RPMI7951 (cell line): ENCODE data around the gene FAAP20. TPM values are rescaled to one million over a fixed set of nuclear protein-coding genes. Genes with fewer than 3 reads are reported as not detected.

Experiments
- DNase-seq: peaks from one replicate; pipeline ENCODE4 v3.0.0-alpha.2; 2012; ENCODE audit warnings: low read depth
- total RNA-seq: library from RNA; depleted of rRNA; stranded (reverse); fragments of >200 nt; shearing (Covaris generic); gene quantifications from 2 replicates; pipeline ENCODE4 v1.2.3, GENCODE V29; 2014; rRNA removed

The FAAP20 gene, protein sequence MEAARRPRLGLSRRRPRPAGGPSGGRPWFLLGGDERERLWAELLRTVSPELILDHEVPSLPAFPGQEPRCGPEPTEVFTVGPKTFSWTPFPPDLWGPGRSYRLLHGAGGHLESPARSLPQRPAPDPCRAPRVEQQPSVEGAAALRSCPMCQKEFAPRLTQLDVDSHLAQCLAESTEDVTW
- total RNA-seq: 30.3 and 38.3 TPM in 2 replicates

DNA sequence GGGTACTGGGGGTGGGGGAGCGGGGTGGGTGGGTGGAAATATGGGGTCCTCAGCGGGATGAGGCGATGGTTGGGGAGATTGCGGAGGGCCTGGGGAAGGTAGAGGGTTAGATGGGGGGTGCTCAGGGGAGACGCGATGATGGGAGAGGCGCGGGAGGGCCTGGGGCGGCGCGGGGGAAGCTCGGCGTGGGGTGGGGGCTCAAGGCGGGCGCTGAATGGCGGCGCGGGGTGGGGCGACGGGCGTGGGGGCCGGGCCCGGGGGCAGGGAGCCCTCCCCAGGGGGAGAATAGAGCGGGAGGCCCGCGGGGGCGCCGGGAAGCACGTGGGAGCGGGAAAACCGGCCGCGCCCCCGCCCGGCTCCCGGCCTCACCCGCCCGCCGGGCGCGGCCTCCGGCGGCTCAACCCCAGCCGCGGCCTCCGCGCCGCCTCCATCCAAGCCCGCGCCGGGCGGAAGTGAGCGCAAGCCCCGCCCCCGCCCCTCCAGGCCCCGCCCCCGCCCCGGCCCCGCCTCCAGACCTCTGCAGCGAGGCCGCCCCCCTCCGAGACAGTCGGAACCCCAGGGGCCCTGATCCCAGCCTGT lies at the start of gene FAAP20:
FAAP20 (minus strand) TSS at position 454 of the 579 bp plus-strand sequence; CDS start at position 431, 23 bp downstream.
- peak; percentile 64 for DNase-seq

GRCh38 chr1:2242814-2243725 lies 48.5 kb upstream of the FAAP20 start:
- no peak for DNase-seq

DNA sequence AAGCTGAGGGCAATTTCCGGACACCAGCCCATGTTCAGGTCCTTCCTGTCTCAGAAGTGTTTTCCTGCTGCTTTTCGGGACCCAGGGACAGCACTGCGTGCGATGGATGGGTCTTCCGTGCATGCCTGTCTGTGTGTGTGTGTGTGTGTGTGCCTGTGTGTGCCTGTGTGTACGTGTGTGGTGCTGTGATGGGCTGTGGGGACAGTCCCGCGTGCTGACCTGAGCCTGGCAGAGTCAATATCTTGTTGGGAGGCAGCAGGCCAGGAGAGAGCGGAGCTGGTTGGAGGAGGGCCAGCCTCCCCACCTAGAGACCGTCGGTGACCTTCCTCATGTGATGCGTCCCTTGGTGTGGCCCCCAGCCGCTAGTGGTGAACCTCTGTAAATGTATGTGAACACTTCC lies 47.2 kb upstream of the FAAP20 start:
- DNase-seq: no peak

GRCh38 chr1:2240270-2241156 lies 45.9 kb upstream of the FAAP20 start:
- no peak for DNase-seq

- DNase-seq: no peak
These were observed 44.9 kb upstream of the FAAP20 start for GRCh38 chr1:2239384-2239985.

- no peak for DNase-seq
These were observed 44.4 kb upstream of the FAAP20 start for GRCh38 chr1:2239013-2239370.

GRCh38 chr1:2238361-2239012 lies 43.9 kb upstream of the FAAP20 start:
- DNase-seq: no peak

DNA sequence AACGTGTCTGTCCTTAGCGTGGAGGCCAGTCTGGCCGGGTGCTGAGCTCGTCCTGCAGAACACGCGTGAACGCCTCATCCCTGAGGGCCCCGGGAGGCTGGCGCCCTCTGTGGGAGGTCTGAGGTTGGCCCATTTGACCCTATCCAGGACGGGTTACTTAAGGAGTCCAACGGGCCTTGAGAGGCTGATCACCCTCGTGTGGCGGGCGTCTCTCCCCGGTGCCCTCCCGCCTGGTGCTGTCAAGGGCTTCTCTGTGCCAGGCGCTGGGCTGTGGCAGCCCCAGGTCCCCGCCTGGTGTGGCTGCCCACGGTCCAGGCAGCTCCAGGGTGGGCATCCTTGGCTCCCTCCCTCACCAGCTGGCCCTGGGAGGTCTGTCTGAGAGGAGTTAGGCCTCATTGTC lies 43.2 kb upstream of the FAAP20 start:
- DNase-seq: no peak

GRCh38 chr1:2236695-2237677 lies 42.4 kb upstream of the FAAP20 start:
- DNase-seq: no peak

DNA sequence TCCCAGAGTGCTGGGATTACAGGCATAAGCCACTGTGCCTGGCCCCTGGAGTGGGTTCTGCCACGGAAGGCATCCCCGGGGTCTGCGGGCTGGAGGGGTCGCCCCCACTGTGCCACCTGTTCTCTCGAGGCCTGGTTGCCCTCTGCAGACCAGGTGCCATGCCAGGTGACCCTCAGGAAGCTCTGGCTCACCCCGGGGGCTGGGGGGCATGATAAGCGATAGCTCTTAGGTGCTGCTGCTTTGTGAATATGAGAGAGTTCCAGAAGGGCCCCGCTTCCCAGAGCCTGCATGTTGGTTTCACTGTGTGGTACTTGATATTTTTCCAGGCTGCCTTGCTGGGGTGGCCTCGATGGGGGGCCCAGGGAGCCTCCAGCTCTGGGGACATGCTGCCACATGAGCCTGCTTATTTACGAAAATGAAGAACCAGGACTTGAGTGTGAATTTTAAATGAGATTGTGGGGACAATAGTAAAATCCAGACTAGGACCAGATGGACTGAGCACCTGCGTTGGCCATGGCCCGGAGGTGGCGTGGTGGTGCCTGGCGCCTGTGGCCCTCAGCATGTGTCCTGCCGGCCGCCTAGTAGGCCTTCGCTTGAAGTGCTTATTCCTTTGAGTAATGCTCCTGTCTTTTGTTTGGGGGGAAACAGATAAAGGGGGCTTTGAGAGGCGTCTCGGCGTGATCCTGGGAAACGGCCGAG lies 40.9 kb upstream of the FAAP20 start:
- DNase-seq: no peak

DNA sequence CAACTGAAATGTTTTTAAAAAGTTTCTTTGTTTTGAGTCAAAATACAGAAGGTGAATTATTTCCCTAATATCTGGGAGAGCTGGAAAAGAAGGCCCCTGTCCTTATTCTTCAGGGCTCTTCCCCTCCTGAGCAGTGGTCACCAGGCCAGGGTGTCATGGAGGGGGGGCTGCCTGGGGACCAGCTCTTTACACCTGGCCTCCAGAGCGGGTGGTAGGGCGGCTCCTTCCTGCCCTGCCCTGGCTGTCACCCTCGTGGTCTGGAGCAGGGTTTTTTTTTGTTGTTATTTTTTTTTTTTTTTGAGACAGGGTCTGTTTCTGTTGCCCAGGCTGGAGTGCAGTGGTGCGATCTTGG lies 40.2 kb upstream of the FAAP20 start:
- no peak for DNase-seq

- DNase-seq: peak; percentile 90
These were observed 39.6 kb upstream of the FAAP20 start for GRCh38 chr1:2233997-2234761.

GRCh38 chr1:2233468-2233867 lies 38.9 kb upstream of the FAAP20 start:
- DNase-seq: no peak

DNA sequence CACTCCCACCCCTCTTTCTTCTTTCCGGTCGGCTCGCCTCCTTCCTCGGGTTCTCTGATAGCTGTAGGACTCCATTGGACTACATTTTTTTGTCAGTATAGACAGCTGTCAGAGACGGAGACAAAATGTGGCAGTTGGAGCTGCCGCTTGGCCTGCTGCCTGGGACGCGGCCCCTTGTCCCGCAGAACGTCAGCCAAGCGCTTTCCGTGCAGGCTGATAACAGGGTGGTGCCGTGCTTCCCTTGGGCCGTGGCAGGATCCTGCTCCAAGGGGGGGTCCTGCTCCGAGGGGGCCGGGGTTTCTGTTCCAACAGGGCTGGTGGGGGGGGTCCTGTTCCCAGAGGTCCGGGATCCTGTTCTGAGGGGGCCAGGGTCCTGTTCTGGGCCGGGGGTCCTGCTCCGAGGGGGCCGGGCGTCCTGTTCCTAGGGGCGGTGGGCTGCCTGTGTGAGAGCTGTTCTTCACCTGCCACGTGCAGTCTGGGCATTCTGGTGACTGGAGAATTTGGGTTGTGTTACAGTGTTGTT lies 38.4 kb upstream of the FAAP20 start:
- no peak for DNase-seq

GRCh38 chr1:2232255-2232915 lies 37.8 kb upstream of the FAAP20 start:
- DNase-seq: no peak

DNA sequence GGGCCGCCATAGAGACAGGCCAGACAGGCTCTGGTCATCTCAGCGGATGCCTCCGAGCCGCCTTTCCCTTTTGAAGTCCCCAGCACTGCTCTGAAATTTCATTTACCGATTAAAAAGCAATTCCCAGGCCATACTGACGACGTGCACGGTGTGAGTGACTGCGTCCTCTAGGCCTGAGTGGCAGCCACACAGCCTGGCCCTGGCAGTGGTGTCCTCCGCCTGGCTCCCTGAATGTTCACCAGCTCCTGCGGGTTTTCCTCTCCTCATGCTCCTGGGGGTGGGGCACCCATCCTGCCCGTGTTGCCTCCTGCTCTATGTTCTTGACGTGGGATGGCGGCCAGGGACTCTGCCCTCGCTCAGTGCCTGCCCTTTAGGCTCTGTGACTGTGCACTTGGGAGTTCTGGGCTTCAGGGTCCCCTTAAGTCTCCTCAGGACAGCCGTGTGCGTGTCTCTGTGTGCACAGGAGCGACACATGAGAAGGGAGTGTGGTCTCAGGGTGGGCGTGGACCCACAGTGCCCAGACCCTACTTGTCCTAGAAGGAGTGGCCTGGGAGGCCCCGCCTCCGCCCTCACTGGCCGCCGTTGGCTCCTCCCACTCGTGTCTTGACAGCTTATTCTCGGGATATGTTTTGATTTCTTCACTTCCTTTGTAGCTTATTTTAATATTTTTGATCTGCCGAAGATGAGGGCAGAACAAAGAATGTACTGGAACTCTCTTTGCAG lies 37.1 kb upstream of the FAAP20 start:
- peak; percentile 63 for DNase-seq
